Subcutaneous adipose tissue (tissue), 4 donors: ENCODE data around the gene RNF4. TPM values are rescaled to one million over a fixed set of nuclear protein-coding genes. Genes with fewer than 3 reads are reported as not detected.

ENCODE experiments used
- CTCF ChIP-seq: fragments of 450-650 bp; IDR thresholded peaks from one replicate; pipeline ENCODE4 v1.5.1; 2016; ENCODE audit warnings: low read depth, mild to moderate bottlenecking, control low read depth, antibody characterized with exemption, moderate library complexity
- total RNA-seq, 4 donors: library from RNA; depleted of rRNA; stranded (reverse); fragments of >200 nt; gene quantifications; one replicate each; pipeline ENCODE4 v1.1.0, GENCODE V29; 2016

RNF4 gene
- total RNA-seq, 4 donors from 2014 or later: 33.6 to 48.4 (median 38.3) TPM

GRCh38 chr4:2451821-2452785 is 16.8 kb upstream of the RNF4 start:
- TF ChIP-seq CTCF: no peak

GRCh38 chr4:2457481-2458295 is 11.2 kb upstream of the RNF4 start:
- no peak for TF ChIP-seq CTCF

GRCh38 chr4:2458546-2459491 is 10.1 kb upstream of the RNF4 start:
- no peak for TF ChIP-seq CTCF

- no peak for TF ChIP-seq CTCF
These were observed 9.1 kb upstream of the RNF4 start for GRCh38 chr4:2459589-2460349.

- TF ChIP-seq CTCF: no peak
These were observed 7.5 kb upstream of the RNF4 start for GRCh38 chr4:2461246-2461960.
